Prostate gland (tissue), 2 donors: ENCODE data around the gene TXLNA.

Experiments used
- POLR2AphosphoS5 ChIP-seq: sonication (generic); formaldehyde crosslinking; IDR thresholded peaks from one replicate; pipeline ENCODE4 v1.6.1; 2017; ENCODE audit warnings: antibody characterized with exemption
- TF ChIP-seq, protein P1 (sequence below), 4 experiments: fragments of 200-600 bp in 2 of 4; fragments of 450-650 bp in 2 of 4; sonication (generic) in 2 of 4; IDR thresholded peaks; 1 replicate in 3 of 4; 2 replicates in 1 of 4; pipeline ENCODE4 v1.5.1; 2016 to 2019; ENCODE audit warnings: antibody characterized with exemption in 4 of 4, mild to moderate bottlenecking in 2 of 4, moderate library complexity in 2 of 4

DNA sequence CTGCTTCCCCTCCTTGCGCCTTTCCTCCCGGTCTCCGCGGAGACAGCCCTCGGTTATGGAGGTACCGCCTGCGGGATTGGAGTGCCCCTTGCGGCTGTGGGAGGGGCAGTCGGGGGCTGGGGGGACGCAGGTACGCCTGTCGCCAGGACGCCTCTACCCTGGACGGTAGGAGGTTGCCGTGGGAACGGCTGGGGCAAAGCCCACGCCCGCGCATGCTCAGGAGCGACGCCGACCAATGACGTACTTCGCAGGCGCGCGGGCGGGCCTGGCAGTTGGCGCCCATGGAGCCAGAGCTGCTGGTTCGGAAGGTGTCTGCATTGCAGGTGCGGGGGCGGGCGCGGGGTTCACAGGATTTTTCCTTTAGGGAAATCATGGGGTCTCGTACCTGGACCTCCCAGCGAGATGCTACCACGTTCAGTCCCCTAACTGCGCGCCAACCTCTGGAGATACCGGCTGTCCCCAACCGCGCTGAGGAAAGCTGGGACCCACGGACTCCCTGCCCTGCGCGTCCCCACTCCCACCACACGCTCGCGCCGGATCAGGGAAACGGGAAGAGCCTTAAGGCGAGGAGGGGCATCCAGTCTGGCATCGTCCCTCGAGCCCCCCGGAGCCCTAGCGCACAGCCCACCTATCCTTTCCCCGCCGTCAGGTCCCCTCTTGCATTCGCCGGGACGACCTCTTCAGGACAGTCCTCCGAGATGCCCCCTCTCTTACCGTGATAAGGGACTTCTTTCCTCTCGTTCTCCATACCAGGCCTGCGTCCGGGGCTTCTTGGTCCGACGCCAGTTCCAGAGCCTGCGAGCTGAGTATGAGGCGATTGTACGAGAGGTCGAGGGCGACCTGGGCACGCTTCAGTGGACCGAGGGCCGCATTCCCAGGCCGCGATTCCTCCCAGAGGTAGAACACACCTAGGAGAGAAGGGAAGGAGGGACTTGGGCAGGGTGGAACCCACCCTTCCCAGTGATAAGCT, 26.2 kb downstream of the TXLNA start, which contains the start of gene IQCC:
- TF ChIP-seq, protein P1, sequence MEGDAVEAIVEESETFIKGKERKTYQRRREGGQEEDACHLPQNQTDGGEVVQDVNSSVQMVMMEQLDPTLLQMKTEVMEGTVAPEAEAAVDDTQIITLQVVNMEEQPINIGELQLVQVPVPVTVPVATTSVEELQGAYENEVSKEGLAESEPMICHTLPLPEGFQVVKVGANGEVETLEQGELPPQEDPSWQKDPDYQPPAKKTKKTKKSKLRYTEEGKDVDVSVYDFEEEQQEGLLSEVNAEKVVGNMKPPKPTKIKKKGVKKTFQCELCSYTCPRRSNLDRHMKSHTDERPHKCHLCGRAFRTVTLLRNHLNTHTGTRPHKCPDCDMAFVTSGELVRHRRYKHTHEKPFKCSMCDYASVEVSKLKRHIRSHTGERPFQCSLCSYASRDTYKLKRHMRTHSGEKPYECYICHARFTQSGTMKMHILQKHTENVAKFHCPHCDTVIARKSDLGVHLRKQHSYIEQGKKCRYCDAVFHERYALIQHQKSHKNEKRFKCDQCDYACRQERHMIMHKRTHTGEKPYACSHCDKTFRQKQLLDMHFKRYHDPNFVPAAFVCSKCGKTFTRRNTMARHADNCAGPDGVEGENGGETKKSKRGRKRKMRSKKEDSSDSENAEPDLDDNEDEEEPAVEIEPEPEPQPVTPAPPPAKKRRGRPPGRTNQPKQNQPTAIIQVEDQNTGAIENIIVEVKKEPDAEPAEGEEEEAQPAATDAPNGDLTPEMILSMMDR (IDR thresholded peaks at IDR 0.05), result peak in 1 of 4 experiments; percentile 11
- TF ChIP-seq POLR2AphosphoS5, result peak; percentile 93
